HepG2 (cell line): ENCODE results near the gene NEU4. TPM values are rescaled to one million over a fixed set of nuclear protein-coding genes. Genes with fewer than 3 reads are reported as not detected.

Source experiments
- CHD4 ChIP-seq: fragments of 200-600 bp; sonication (generic); IDR thresholded peaks from 2 replicates; pipeline ENCODE4 v1.7.0; 2017; ENCODE audit warnings: mild to moderate bottlenecking, low read length, borderline replicate concordance
- EHMT2 ChIP-seq: fragments of 200-600 bp; sonication (generic); IDR thresholded peaks from 2 replicates; pipeline ENCODE4 v1.7.0; 2017; ENCODE audit warnings: antibody characterized with exemption, low read depth, low read length, borderline replicate concordance
- FOXC1 ChIP-seq: sonication (generic); formaldehyde crosslinking; IDR thresholded peaks from 2 replicates; pipeline ENCODE4 v1.8.0; 2022; ENCODE audit warnings: mild to moderate bottlenecking, missing genetic modification reagents, borderline replicate concordance
- HCFC1 ChIP-seq: fragments of 150-350 bp; IDR thresholded peaks from 2 replicates; pipeline ENCODE4 v1.6.1; 2014; ENCODE audit warnings: low read depth, low read length
- HES4 ChIP-seq: sonication (generic); formaldehyde crosslinking; IDR thresholded peaks from 2 replicates; pipeline ENCODE4 v1.9.0; 2021; ENCODE audit warnings: mild to moderate bottlenecking, missing genetic modification reagents, borderline replicate concordance
- KLF11 ChIP-seq: IDR thresholded peaks from 2 replicates; pipeline ENCODE4 v1.6.1; 2016; ENCODE audit warnings: missing compliant biosample characterization
- MYNN ChIP-seq: sonication (generic); formaldehyde crosslinking; IDR thresholded peaks from 2 replicates; pipeline ENCODE4 v1.4.0; 2020; ENCODE audit warnings: mild to moderate bottlenecking, low read depth, missing genetic modification reagents
- SMARCC2 ChIP-seq: fragments of 450-650 bp; IDR thresholded peaks from 2 replicates; pipeline ENCODE4 v1.6.1; 2017; ENCODE audit warnings: antibody characterized with exemption, mild to moderate bottlenecking
- YY1 ChIP-seq: IDR thresholded peaks from 2 replicates; pipeline ENCODE4 v1.6.1; 2011; ENCODE audit warnings: low read length, low read depth, moderate library complexity, mild to moderate bottlenecking; ENCODE audit not compliant: insufficient read depth, insufficient replicate concordance
- ZNF12 ChIP-seq: sonication (generic); formaldehyde crosslinking; IDR thresholded peaks from 2 replicates; pipeline ENCODE4 v1.5.0; 2020; ENCODE audit warnings: missing genetic modification reagents
- ZNF253 ChIP-seq: sonication (generic); formaldehyde crosslinking; IDR thresholded peaks from 2 replicates; pipeline ENCODE4 v1.8.0; 2022; ENCODE audit warnings: mild to moderate bottlenecking, missing genetic modification reagents, borderline replicate concordance
- ZNF333 ChIP-seq: sonication (generic); formaldehyde crosslinking; IDR thresholded peaks from 2 replicates; pipeline ENCODE4 v1.4.0; 2020; ENCODE audit warnings: mild to moderate bottlenecking, missing genetic modification reagents, borderline replicate concordance
- ZNF619 ChIP-seq: sonication (generic); formaldehyde crosslinking; IDR thresholded peaks from 2 replicates; pipeline ENCODE4 v1.4.0; 2020; ENCODE audit warnings: mild to moderate bottlenecking, missing genetic modification reagents
- ZNF841 ChIP-seq: sonication (generic); formaldehyde crosslinking; IDR thresholded peaks from 2 replicates; pipeline ENCODE4 v1.8.1; 2023; ENCODE audit warnings: missing genetic modification reagents, borderline replicate concordance
- ZSCAN25 ChIP-seq: sonication (generic); formaldehyde crosslinking; IDR thresholded peaks from 2 replicates; pipeline ENCODE4 v1.8.0; 2022; ENCODE audit warnings: mild to moderate bottlenecking, missing genetic modification reagents
- polyA plus RNA-seq, 8 experiments: library from polyadenylated mRNA; depleted of rRNA in 3 of 8; stranded (reverse) in 7 of 8; unstranded in 1 of 8; fragments of >200 nt; fragmentation: Illumina TruSeq in 4 of 8; extraction: Trizol in 4 of 8; gene quantifications; 2 replicates each; pipeline versions ENCODE4 v1.2.1 to v1.2.3, GENCODE V29; 2011 to 2016; ENCODE audit warnings: low read depth in 4 of 8, missing spikeins in 1 of 8, mixed read lengths in 1 of 8; ENCODE audit not compliant: insufficient read depth in 1 of 8
- total RNA-seq, 5 experiments: library from RNA; depleted of rRNA; stranded (reverse); fragments of >200 nt; fragmentation: Illumina TruSeq; extraction: Trizol; gene quantifications; 2 replicates each; pipeline ENCODE4 v1.2.3, GENCODE V29; 2016; ENCODE audit warnings: low read depth in 1 of 5
- TF ChIP-seq, protein P1 (sequence below): sonication (generic); formaldehyde crosslinking; IDR thresholded peaks from 2 replicates; pipeline ENCODE4 v1.4.0; 2020; ENCODE audit warnings: mild to moderate bottlenecking, missing genetic modification reagents
- TF ChIP-seq, protein P2 (sequence below): fragments of 450-650 bp; IDR thresholded peaks from 2 replicates; pipeline ENCODE4 v1.6.1; 2016
- TF ChIP-seq, protein P3 (sequence below): IDR thresholded peaks from 2 replicates; pipeline ENCODE4 v1.6.1; 2016; ENCODE audit warnings: low read depth, control low read depth
- TF ChIP-seq, protein P4 (sequence below): conservative IDR thresholded peaks from 2 replicates; pipeline ENCODE4 v1.6.1; 2018; ENCODE audit warnings: missing genetic modification reagents

Gene NEU4
- total and polyA plus RNA-seq, 2 of the 13 experiments (the other 11 are each of a cell fraction or from before 2014, with no cell fraction given), result 53.5 to 107 TPM

DNA sequence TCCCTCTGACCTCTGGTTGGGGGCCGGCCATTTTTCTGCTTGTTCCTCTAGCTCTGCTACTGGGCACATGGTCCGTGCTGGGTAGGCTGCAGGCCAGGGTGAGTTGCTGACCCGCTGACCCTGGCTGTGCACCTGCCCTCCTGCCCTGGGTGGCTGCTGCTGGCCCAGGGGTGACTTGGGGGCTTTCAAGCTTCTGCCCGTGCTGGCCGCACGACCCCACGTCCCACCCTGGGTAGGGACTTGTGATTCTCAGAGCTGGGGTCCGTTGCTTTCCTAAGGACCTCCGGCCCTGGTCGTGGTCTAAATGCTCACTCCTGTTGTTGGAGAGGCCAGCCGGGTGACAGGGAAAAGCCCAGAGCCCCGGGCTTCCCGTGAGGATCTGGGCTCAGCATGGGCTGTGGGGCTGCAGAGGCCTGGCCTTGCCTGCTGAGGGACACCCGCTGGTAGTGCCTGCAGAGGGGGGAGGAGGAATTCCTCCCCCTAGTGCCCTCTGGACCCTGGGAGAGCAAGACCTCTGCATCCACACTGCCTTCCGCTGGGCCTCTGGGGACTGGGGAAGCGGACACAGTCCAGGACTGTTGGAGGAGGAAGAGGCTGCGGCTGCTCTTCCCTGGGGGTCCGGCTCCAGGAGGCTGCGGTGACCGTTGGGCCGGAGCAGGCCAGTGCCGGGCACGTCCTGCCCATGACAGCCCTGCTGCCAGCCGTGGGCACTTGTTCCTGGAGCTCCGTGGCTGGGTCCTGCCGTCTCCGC is 38.6 kb upstream of the NEU4 start (continued):
- no peak for TF ChIP-seq SMARCC2
- TF ChIP-seq CHD4, result no peak
- TF ChIP-seq ZSCAN25, result peak; percentile 96
- TF ChIP-seq, protein P1, sequence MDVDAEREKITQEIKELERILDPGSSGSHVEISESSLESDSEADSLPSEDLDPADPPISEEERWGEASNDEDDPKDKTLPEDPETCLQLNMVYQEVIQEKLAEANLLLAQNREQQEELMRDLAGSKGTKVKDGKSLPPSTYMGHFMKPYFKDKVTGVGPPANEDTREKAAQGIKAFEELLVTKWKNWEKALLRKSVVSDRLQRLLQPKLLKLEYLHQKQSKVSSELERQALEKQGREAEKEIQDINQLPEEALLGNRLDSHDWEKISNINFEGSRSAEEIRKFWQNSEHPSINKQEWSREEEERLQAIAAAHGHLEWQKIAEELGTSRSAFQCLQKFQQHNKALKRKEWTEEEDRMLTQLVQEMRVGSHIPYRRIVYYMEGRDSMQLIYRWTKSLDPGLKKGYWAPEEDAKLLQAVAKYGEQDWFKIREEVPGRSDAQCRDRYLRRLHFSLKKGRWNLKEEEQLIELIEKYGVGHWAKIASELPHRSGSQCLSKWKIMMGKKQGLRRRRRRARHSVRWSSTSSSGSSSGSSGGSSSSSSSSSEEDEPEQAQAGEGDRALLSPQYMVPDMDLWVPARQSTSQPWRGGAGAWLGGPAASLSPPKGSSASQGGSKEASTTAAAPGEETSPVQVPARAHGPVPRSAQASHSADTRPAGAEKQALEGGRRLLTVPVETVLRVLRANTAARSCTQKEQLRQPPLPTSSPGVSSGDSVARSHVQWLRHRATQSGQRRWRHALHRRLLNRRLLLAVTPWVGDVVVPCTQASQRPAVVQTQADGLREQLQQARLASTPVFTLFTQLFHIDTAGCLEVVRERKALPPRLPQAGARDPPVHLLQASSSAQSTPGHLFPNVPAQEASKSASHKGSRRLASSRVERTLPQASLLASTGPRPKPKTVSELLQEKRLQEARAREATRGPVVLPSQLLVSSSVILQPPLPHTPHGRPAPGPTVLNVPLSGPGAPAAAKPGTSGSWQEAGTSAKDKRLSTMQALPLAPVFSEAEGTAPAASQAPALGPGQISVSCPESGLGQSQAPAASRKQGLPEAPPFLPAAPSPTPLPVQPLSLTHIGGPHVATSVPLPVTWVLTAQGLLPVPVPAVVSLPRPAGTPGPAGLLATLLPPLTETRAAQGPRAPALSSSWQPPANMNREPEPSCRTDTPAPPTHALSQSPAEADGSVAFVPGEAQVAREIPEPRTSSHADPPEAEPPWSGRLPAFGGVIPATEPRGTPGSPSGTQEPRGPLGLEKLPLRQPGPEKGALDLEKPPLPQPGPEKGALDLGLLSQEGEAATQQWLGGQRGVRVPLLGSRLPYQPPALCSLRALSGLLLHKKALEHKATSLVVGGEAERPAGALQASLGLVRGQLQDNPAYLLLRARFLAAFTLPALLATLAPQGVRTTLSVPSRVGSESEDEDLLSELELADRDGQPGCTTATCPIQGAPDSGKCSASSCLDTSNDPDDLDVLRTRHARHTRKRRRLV (CRISPR knock-in tag), result peak; percentile 55
- TF ChIP-seq, protein P2, sequence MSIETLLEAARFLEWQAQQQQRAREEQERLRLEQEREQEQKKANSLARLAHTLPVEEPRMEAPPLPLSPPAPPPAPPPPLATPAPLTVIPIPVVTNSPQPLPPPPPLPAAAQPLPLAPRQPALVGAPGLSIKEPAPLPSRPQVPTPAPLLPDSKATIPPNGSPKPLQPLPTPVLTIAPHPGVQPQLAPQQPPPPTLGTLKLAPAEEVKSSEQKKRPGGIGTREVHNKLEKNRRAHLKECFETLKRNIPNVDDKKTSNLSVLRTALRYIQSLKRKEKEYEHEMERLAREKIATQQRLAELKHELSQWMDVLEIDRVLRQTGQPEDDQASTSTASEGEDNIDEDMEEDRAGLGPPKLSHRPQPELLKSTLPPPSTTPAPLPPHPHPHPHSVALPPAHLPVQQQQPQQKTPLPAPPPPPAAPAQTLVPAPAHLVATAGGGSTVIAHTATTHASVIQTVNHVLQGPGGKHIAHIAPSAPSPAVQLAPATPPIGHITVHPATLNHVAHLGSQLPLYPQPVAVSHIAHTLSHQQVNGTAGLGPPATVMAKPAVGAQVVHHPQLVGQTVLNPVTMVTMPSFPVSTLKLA, result no peak
- TF ChIP-seq, protein P3, sequence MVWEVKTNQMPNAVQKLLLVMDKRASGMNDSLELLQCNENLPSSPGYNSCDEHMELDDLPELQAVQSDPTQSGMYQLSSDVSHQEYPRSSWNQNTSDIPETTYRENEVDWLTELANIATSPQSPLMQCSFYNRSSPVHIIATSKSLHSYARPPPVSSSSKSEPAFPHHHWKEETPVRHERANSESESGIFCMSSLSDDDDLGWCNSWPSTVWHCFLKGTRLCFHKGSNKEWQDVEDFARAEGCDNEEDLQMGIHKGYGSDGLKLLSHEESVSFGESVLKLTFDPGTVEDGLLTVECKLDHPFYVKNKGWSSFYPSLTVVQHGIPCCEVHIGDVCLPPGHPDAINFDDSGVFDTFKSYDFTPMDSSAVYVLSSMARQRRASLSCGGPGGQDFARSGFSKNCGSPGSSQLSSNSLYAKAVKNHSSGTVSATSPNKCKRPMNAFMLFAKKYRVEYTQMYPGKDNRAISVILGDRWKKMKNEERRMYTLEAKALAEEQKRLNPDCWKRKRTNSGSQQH, result peak; percentile 97
- peak; percentile 96 for TF ChIP-seq FOXC1
- TF ChIP-seq YY1, result peak; percentile 82
- TF ChIP-seq ZNF619 (CRISPR knock-in tag), result peak; percentile 93
- peak; percentile 91 for TF ChIP-seq HES4 (CRISPR knock-in tag)
- TF ChIP-seq EHMT2, result no peak
- peak; percentile 96 for TF ChIP-seq KLF11 (CRISPR knock-in tag)
- peak; percentile 39; the same call in 1 of the 2 replicates for TF ChIP-seq HCFC1
- TF ChIP-seq ZNF253 (CRISPR knock-in tag), result no peak
- no peak for TF ChIP-seq ZNF841
- peak; percentile 68 for TF ChIP-seq ZNF12
- TF ChIP-seq ZNF333 (CRISPR knock-in tag), result peak; percentile 88
- TF ChIP-seq MYNN, result 0 out of 2 replicates have a peak, but pooled peaks have one; percentile 18
- TF ChIP-seq, protein P4, sequence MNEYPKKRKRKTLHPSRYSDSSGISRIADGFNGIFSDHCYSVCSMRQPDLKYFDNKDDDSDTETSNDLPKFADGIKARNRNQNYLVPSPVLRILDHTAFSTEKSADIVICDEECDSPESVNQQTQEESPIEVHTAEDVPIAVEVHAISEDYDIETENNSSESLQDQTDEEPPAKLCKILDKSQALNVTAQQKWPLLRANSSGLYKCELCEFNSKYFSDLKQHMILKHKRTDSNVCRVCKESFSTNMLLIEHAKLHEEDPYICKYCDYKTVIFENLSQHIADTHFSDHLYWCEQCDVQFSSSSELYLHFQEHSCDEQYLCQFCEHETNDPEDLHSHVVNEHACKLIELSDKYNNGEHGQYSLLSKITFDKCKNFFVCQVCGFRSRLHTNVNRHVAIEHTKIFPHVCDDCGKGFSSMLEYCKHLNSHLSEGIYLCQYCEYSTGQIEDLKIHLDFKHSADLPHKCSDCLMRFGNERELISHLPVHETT (CRISPR knock-in tag), result peak; percentile 48; the same call in 1 of the 2 replicates
